Neuronal stem cell (in vitro differentiated cells): ENCODE results near the gene PPIA.

Experiments
- DNase-seq: peaks from one replicate; pipeline ENCODE4 v3.0.0-alpha.2; 2013; ENCODE audit warnings: low spot score
- H2AFZ ChIP-seq: one replicate; pipeline ENCODE4 v1.6.1; 2013; ENCODE audit warnings: mild to moderate bottlenecking, low read length, inconsistent platforms
- H2AK5ac ChIP-seq: 2 replicates; pipeline ENCODE4 v1.6.1; 2013; ENCODE audit warnings: low read depth, mild to moderate bottlenecking, inconsistent platforms, low read length, moderate library complexity, mixed read lengths
- H2BK120ac ChIP-seq: 2 replicates; pipeline ENCODE4 v1.6.1; 2013; ENCODE audit warnings: low read depth, mild to moderate bottlenecking, inconsistent platforms, low read length, moderate library complexity, mixed read lengths
- H2BK12ac ChIP-seq: one replicate; pipeline ENCODE4 v1.6.1; 2013; ENCODE audit warnings: low read length, inconsistent platforms
- H2BK15ac ChIP-seq: 2 replicates; pipeline ENCODE4 v1.6.1; 2013; ENCODE audit warnings: mild to moderate bottlenecking, low read length, inconsistent platforms, mixed read lengths
- H2BK5ac ChIP-seq: one replicate; pipeline ENCODE4 v1.6.1; 2013; ENCODE audit warnings: inconsistent platforms, mild to moderate bottlenecking, low read length, moderate library complexity
- H3K14ac ChIP-seq: one replicate; pipeline ENCODE4 v1.6.1; 2013; ENCODE audit warnings: low read length, inconsistent platforms
- H3K18ac ChIP-seq: 2 replicates; pipeline ENCODE4 v1.6.1; 2013; ENCODE audit warnings: low read length, inconsistent platforms
- H3K23ac ChIP-seq: 2 replicates; pipeline ENCODE4 v1.6.1; 2013; ENCODE audit warnings: low read depth, mild to moderate bottlenecking, mixed read lengths, low read length, inconsistent platforms; ENCODE audit not compliant: poor library complexity
- H3K27ac ChIP-seq: replicated peaks from 3 replicates; pipeline ENCODE4 v1.5.1; 2013; ENCODE audit warnings: low read length, inconsistent platforms
- H3K27me3 ChIP-seq, 3 experiments: 2 replicates each; pipeline ENCODE4 v1.6.1; 2013; ENCODE audit warnings: low read length in 3 of 3, mild to moderate bottlenecking in 2 of 3, inconsistent platforms in 1 of 3, low read depth in 1 of 3, mixed read lengths in 1 of 3, moderate library complexity in 1 of 3; ENCODE audit not compliant: control insufficient read depth in 3 of 3, insufficient read depth in 3 of 3
- H3K36me3 ChIP-seq, 2 donors: replicated peaks in 1 of 2; 2 replicates each; pipeline ENCODE4 v1.6.1; 2013; ENCODE audit warnings: low read length in 2 of 2; ENCODE audit not compliant: control insufficient read depth in 2 of 2, insufficient read depth in 2 of 2
- H3K4ac ChIP-seq: 2 replicates; pipeline ENCODE4 v1.6.1; 2013; ENCODE audit warnings: inconsistent platforms, mild to moderate bottlenecking, low read length, moderate library complexity
- H3K4me1 ChIP-seq, 2 donors: 1 replicate in 1 of 2; 2 replicates in 1 of 2; pipeline ENCODE4 v1.6.1; 2013; ENCODE audit warnings: low read length in 2 of 2, low read depth in 1 of 2; ENCODE audit not compliant: control insufficient read depth in 2 of 2, insufficient read depth in 1 of 2
- H3K4me2 ChIP-seq: one replicate; pipeline ENCODE4 v1.6.1; 2013; ENCODE audit warnings: mild to moderate bottlenecking, low read length, inconsistent platforms; ENCODE audit not compliant: insufficient read depth, poor library complexity, severe bottlenecking
- H3K4me3 ChIP-seq, 2 donors: 2 replicates each; pipeline ENCODE4 v1.5.1; 2013; ENCODE audit warnings: low read length in 2 of 2, mild to moderate bottlenecking in 2 of 2, inconsistent platforms in 1 of 2, moderate library complexity in 1 of 2
- H3K79me1 ChIP-seq: one replicate; pipeline ENCODE4 v1.6.1; 2013; ENCODE audit warnings: low read depth, mild to moderate bottlenecking, inconsistent platforms, low read length, moderate library complexity
- H3K9ac ChIP-seq: one replicate; pipeline ENCODE4 v1.6.1; 2013; ENCODE audit warnings: mild to moderate bottlenecking, low read depth, low read length, inconsistent platforms; ENCODE audit not compliant: poor library complexity
- H3K9me3 ChIP-seq, 2 donors: replicated peaks in 1 of 2; 2 replicates each; pipeline versions ENCODE3 to v1.6.1; 2013; ENCODE audit warnings: low read length in 2 of 2, mild to moderate bottlenecking in 2 of 2, inconsistent platforms in 1 of 2, low read depth in 1 of 2, mixed read lengths in 1 of 2, moderate library complexity in 1 of 2; ENCODE audit not compliant: control insufficient read depth in 2 of 2, insufficient read depth in 1 of 2
- H4K8ac ChIP-seq: one replicate; pipeline ENCODE4 v1.6.1; 2013; ENCODE audit warnings: low read depth, mild to moderate bottlenecking, inconsistent platforms, low read length, moderate library complexity
- H4K91ac ChIP-seq: one replicate; pipeline ENCODE4 v1.6.1; 2013; ENCODE audit warnings: low read length, low read depth, mild to moderate bottlenecking, inconsistent platforms; ENCODE audit not compliant: poor library complexity
- WGBS, 2 donors: extraction: QIAGEN DNeasy Blood & Tissue Kit; methylation state at CpG; one replicate each; pipeline ENCODE4 v1.1.7; 2013; ENCODE audit warnings: missing lambda C conversion rate in 2 of 2, mixed read lengths in 1 of 2; ENCODE audit not compliant: insufficient read length in 2 of 2, insufficient replicate concordance in 1 of 2; ENCODE audit errors: extremely low coverage in 2 of 2; 5-methylcytosine and 5-hydroxymethylcytosine counted together

The PPIA gene

DNA sequence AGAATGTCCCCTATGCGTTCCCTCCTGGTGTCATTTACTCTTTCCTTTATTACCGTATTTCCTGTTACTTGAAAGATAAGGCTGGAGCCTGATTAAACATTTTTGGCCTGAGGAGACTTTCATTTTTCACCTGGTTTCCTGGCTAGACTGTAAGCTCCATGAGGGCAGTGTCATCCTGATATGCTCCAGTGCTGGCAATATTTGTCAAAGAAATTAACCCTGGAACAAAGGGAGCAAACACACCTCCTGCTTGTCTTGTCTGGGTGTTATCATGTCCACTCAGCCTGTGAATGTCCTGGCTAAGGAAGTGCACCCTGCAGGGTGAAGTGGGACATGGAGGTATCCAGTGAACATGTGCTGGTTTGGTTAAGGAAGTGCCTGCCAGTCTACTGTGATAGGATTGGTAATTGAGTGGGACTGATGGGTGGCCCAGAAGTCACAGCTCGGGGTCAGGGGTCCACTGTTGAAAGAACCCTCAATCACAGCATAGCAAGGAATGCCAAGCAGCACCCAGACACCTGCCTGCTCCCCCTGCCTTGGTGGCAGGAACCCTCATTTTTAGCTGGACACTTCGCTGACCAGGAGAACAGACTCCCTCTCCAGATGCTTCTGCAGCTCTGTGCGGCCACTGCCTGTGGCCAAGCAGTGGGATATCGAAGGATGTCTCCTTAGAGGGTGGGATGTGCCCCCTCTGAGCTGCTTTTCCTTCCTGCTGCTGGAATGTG is 20.9 kb upstream of the PPIA start:
- Histone ChIP-seq H3K4me1 (peaks cover 0 to 2% of the 10 kb centered on the region in 2 donors), H2BK15ac (no peak overlapping the region), H3K9me3 (peaks cover 0 to 4% of the 10 kb centered on the region in 2 donors), H3K14ac (no peak overlapping the region), H3K79me1 (no peaks in the 10 kb centered on the region), H2AFZ (peak overlapping the region; percentile 17), H3K36me3 (no peaks in the 10 kb centered on the region), H3K9ac (no peak overlapping the region), H3K4me2 (no peak overlapping the region), H4K91ac (no peak overlapping the region), H3K27ac (no peak overlapping the region), H3K4ac (no peak overlapping the region), H2AK5ac (no peak overlapping the region), H4K8ac (no peak overlapping the region), H2BK5ac (no peak overlapping the region), H3K27me3 (no peaks in the 10 kb centered on the region), H3K18ac (no peak overlapping the region), H3K23ac (no peak overlapping the region), H2BK120ac (no peak overlapping the region), H3K4me3 (no peak overlapping the region), H2BK12ac (no peak overlapping the region)
- no peak for DNase-seq
- WGBS, 2 donors, result no CpG with 5 or more reads among the region's 6 CpGs

DNA sequence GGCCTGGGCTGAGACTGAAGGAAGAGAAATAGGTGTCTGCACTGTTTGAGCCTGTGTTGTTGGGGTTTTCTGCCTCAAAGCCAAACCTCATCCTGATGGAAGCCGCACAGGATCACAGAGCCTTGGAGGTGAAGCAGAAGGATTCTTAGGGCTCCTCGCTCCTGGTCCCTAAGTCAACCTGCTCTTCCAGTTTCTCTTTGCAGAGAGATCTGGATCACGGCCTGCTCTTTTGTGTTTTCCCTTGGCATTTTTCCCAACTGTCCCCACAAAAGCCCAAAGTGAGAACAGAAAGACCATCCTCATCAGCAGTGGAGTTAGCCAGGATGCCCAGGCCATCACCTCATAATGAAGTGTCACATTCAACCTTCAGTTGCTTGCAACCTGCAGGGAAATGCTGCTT is 20.3 kb upstream of the PPIA start:
- H3K4ac ChIP-seq, result no peak overlapping the region
- H3K79me1 ChIP-seq, result no peaks in the 10 kb centered on the region
- H4K91ac ChIP-seq, result no peak overlapping the region
- H2AK5ac ChIP-seq, result no peak overlapping the region
- no peaks in the 10 kb centered on the region for H3K27me3 ChIP-seq
- H2BK12ac ChIP-seq, result no peak overlapping the region
- no peak overlapping the region for H3K18ac ChIP-seq
- H2BK120ac ChIP-seq, result no peak overlapping the region
- no peak overlapping the region for H2BK5ac ChIP-seq
- H3K9me3 ChIP-seq, result peaks cover 0 to 4% of the 10 kb centered on the region in 2 donors
- no peak for DNase-seq
- no peaks in the 10 kb centered on the region for H3K36me3 ChIP-seq
- H3K4me1 ChIP-seq, result peaks cover 0 to 2% of the 10 kb centered on the region in 2 donors
- no peak overlapping the region for H3K4me3 ChIP-seq
- peak overlapping the region; percentile 17 for H2AFZ ChIP-seq
- H3K9ac ChIP-seq, result no peak overlapping the region
- H3K27ac ChIP-seq, result no peak overlapping the region
- H3K14ac ChIP-seq, result no peak overlapping the region
- WGBS, 2 donors, result no CpG with 5 or more reads among the region's 3 CpGs
- H3K4me2 ChIP-seq, result no peak overlapping the region
- no peak overlapping the region for H2BK15ac ChIP-seq
- no peak overlapping the region for H3K23ac ChIP-seq
- no peak overlapping the region for H4K8ac ChIP-seq

DNA sequence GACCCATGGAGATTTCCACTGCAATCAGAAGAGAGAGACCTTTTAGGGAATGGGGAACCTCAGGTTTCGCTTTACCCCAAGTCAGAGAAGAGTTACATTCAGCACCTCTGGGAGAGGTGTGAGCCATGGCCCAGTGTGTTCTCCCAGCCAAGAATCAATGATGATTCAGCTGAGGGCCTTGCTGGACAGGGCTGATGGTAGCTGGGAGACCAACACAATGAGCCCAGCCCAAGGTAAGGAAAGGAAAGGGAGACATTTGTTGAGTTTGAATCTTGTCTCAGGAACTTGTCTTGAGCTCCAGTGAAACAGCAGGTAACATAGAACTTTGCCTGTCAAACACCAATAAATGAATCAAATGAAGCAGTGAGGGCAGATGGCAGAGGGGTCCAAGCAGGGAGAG is 14.0 kb upstream of the PPIA start:
- Histone ChIP-seq H2AK5ac (no peak overlapping the region), H4K8ac (no peak overlapping the region), H3K18ac (no peak overlapping the region), H3K4me3 (no peak overlapping the region), H2BK5ac (no peak overlapping the region), H3K9me3 (peaks cover 8 to 10% of the 10 kb centered on the region in 2 donors), H4K91ac (no peak overlapping the region), H2BK15ac (no peak overlapping the region), H3K23ac (no peak overlapping the region), H3K4me1 (no peaks in the 10 kb centered on the region), H3K4me2 (no peak overlapping the region), H2BK120ac (no peak overlapping the region), H3K27me3 (no peaks in the 10 kb centered on the region), H3K79me1 (no peaks in the 10 kb centered on the region), H3K4ac (no peak overlapping the region), H3K9ac (no peak overlapping the region), H2BK12ac (no peak overlapping the region), H3K14ac (no peak overlapping the region), H3K27ac (no peak overlapping the region), H2AFZ (no peak overlapping the region), H3K36me3 (no peaks in the 10 kb centered on the region)
- no peak for DNase-seq
- WGBS, 2 donors, result no CpG with 5 or more reads among the region's 1 CpG

DNA sequence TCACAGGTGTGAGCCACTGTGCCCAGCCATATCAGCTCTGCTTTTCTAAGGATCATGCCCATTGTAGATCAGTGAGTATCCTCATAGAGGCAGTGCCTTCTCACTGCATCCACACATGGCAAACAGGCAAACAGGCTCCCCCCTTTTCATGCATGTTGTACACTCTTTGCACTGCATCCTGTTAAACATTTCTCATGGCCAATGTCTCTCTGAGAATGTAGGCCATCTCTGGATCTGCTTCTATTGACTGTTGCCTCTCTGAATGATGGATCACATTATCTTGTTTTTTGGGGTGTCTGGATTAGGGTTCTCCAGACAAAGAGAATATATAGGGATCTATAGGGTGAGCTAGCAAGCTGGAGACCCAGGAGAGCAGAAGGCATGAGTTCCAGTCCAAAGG is 13.1 kb upstream of the PPIA start:
- Histone ChIP-seq H3K36me3 (no peaks in the 10 kb centered on the region), H4K8ac (no peak overlapping the region), H2BK120ac (no peak overlapping the region), H3K4me2 (no peak overlapping the region), H2BK12ac (no peak overlapping the region), H2BK5ac (no peak overlapping the region), H2AFZ (no peak overlapping the region), H3K18ac (no peak overlapping the region), H3K9me3 (peaks cover 8 to 10% of the 10 kb centered on the region in 2 donors), H4K91ac (no peak overlapping the region), H3K79me1 (no peaks in the 10 kb centered on the region), H3K9ac (no peak overlapping the region), H2BK15ac (no peak overlapping the region), H3K4ac (no peak overlapping the region), H2AK5ac (no peak overlapping the region), H3K23ac (no peak overlapping the region), H3K4me1 (no peaks in the 10 kb centered on the region), H3K14ac (no peak overlapping the region), H3K4me3 (no peak overlapping the region), H3K27me3 (no peaks in the 10 kb centered on the region), H3K27ac (no peak overlapping the region)
- DNase-seq, result no peak
